ACC112 (cell line): ENCODE measurements around the gene ARMC9.

Experiments used
- H2AFZ ChIP-seq: fragments of 200-600 bp; sonication (generic); one replicate; pipeline ENCODE4 v1.6.0; 2017; ENCODE audit warnings: antibody characterized with exemption, low read length; ENCODE audit not compliant: unreplicated experiment
- H3K27ac ChIP-seq: fragments of 200-600 bp; sonication (generic); 2 replicates; pipeline ENCODE4 v1.5.1; 2014; ENCODE audit warnings: low read depth, mild to moderate bottlenecking, antibody characterized with exemption, low read length, moderate library complexity
- H3K27me3 ChIP-seq: fragments of 200-600 bp; sonication (generic); 2 replicates; pipeline ENCODE4 v1.6.1; 2014; ENCODE audit warnings: mild to moderate bottlenecking, antibody characterized with exemption, low read length, moderate library complexity, mixed read lengths; ENCODE audit not compliant: insufficient read depth
- H3K36me3 ChIP-seq: fragments of 200-600 bp; sonication (generic); 2 replicates; pipeline ENCODE4 v1.6.1; 2016; ENCODE audit warnings: mild to moderate bottlenecking, antibody characterized with exemption, low read length, moderate library complexity, mixed read lengths; ENCODE audit not compliant: insufficient read depth
- H3K4me1 ChIP-seq: fragments of 200-600 bp; sonication (generic); one replicate; pipeline ENCODE4 v1.6.1; 2016; ENCODE audit warnings: low read length, mixed read lengths; ENCODE audit not compliant: insufficient read depth, unreplicated experiment, control insufficient read depth
- H3K4me3 ChIP-seq: fragments of 200-600 bp; sonication (generic); 2 replicates; pipeline ENCODE4 v1.5.1; 2014; ENCODE audit warnings: mild to moderate bottlenecking, low read depth, low read length
- H3K79me2 ChIP-seq: fragments of 200-600 bp; sonication (generic); one replicate; pipeline ENCODE4 v1.6.0; 2016; ENCODE audit warnings: low read length; ENCODE audit not compliant: control insufficient read depth, unreplicated experiment, insufficient read depth

ARMC9 gene

GRCh38 chr2:231183851-231184250 is 14.6 kb upstream of the ARMC9 start:
- no peaks in the 10 kb centered on the region for H3K36me3 ChIP-seq
- no peak overlapping the region for H3K27ac ChIP-seq
- H2AFZ ChIP-seq = no peak overlapping the region
- H3K4me1 ChIP-seq = peaks cover 37% of the 10 kb centered on the region
- no peak overlapping the region for H3K4me3 ChIP-seq
- H3K27me3 ChIP-seq = no peaks in the 10 kb centered on the region
- H3K79me2 ChIP-seq = no peaks in the 10 kb centered on the region

GRCh38 chr2:231184319-231184718 is 14.1 kb upstream of the ARMC9 start:
- H3K36me3 ChIP-seq = no peaks in the 10 kb centered on the region
- no peaks in the 10 kb centered on the region for H3K79me2 ChIP-seq
- H3K27me3 ChIP-seq = no peaks in the 10 kb centered on the region
- no peak overlapping the region for H3K4me3 ChIP-seq
- no peak overlapping the region for H2AFZ ChIP-seq
- H3K27ac ChIP-seq = no peak overlapping the region
- H3K4me1 ChIP-seq = peaks cover 37% of the 10 kb centered on the region

- Histone ChIP-seq H3K4me3 (no peak overlapping the region), H3K36me3 (no peaks in the 10 kb centered on the region), H3K79me2 (no peaks in the 10 kb centered on the region), H3K27ac (no peak overlapping the region), H3K4me1 (peaks cover 34% of the 10 kb centered on the region), H2AFZ (no peak overlapping the region), H3K27me3 (no peaks in the 10 kb centered on the region)
Measured at GRCh38 chr2:231185050-231185725, 13.2 kb upstream of the ARMC9 start.

DNA sequence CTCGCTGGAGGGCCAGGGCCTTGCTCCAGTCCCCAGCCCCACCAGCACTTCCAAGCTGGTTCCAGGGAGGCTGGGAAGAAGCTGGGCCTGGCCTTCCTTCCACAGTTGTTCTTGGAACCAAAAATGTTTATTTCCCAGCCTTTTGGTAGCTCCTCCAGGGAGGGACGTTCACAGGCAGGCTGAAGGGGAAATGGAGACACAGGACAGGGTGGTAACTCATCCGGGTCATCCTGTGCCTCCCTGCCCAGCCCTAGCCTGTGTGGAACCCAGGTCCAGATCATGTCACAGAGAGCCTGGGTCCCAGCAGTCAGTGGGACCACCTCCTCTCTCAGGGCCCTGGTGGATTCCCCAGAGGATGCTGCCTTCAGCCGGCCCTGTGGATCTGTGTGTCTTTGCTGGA is 12.5 kb upstream of the ARMC9 start:
- H2AFZ ChIP-seq = no peak overlapping the region
- H3K4me1 ChIP-seq = peaks cover 37% of the 10 kb centered on the region
- H3K27me3 ChIP-seq = no peaks in the 10 kb centered on the region
- H3K27ac ChIP-seq = no peak overlapping the region
- no peaks in the 10 kb centered on the region for H3K36me3 ChIP-seq
- H3K4me3 ChIP-seq = no peak overlapping the region
- H3K79me2 ChIP-seq = no peaks in the 10 kb centered on the region

DNA sequence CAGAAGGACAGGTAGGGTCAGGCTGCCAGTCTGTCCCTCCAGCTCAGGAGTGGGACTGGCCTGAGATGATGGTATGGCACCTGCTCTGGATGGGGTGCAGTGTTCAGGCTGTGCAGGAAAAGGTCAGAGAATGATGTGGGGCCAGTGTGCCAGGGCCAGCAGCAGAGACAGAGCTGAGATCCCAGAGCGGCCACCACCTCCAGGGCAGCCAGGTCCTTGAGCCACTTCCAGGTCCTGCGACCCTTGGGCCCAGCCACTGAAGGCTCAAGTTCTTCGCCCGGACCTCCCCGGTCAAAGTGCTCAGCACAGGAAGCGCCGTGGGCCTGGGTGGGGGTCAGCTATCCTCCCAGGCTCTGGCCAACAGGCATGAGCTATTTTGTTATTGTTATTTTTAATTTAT is 12.1 kb upstream of the ARMC9 start:
- no peaks in the 10 kb centered on the region for H3K79me2 ChIP-seq
- no peak overlapping the region for H3K4me3 ChIP-seq
- peaks cover 38% of the 10 kb centered on the region for H3K4me1 ChIP-seq
- H2AFZ ChIP-seq = no peak overlapping the region
- H3K36me3 ChIP-seq = no peaks in the 10 kb centered on the region
- no peaks in the 10 kb centered on the region for H3K27me3 ChIP-seq
- no peak overlapping the region for H3K27ac ChIP-seq

- Histone ChIP-seq H3K79me2 (no peaks in the 10 kb centered on the region), H3K36me3 (no peaks in the 10 kb centered on the region), H2AFZ (no peak overlapping the region), H3K27me3 (no peaks in the 10 kb centered on the region), H3K4me1 (peaks cover 35% of the 10 kb centered on the region), H3K27ac (peak overlapping the region; percentile 46), H3K4me3 (no peak overlapping the region)
Measured at GRCh38 chr2:231187736-231188505, 10.5 kb upstream of the ARMC9 start.

GRCh38 chr2:231188506-231189170 is 9.8 kb upstream of the ARMC9 start:
- Histone ChIP-seq H3K36me3 (no peaks in the 10 kb centered on the region), H3K79me2 (no peaks in the 10 kb centered on the region), H3K4me3 (no peak overlapping the region), H3K27me3 (no peaks in the 10 kb centered on the region), H3K27ac (no peak overlapping the region), H3K4me1 (peaks cover 35% of the 10 kb centered on the region), H2AFZ (no peak overlapping the region)

- Histone ChIP-seq H3K27ac (no peak overlapping the region), H2AFZ (no peak overlapping the region), H3K27me3 (no peaks in the 10 kb centered on the region), H3K36me3 (no peaks in the 10 kb centered on the region), H3K4me1 (peaks cover 35% of the 10 kb centered on the region), H3K79me2 (no peaks in the 10 kb centered on the region), H3K4me3 (no peak overlapping the region)
Measured at GRCh38 chr2:231189171-231189530, 9.3 kb upstream of the ARMC9 start.

GRCh38 chr2:231189571-231190495 is 8.6 kb upstream of the ARMC9 start:
- no peaks in the 10 kb centered on the region for H3K36me3 ChIP-seq
- H3K79me2 ChIP-seq = no peaks in the 10 kb centered on the region
- H3K4me3 ChIP-seq = peak overlapping the region; percentile 62
- H2AFZ ChIP-seq = peak overlapping the region; percentile 92
- H3K4me1 ChIP-seq = peaks cover 35% of the 10 kb centered on the region
- no peaks in the 10 kb centered on the region for H3K27me3 ChIP-seq
- peak overlapping the region; percentile 69 for H3K27ac ChIP-seq

DNA sequence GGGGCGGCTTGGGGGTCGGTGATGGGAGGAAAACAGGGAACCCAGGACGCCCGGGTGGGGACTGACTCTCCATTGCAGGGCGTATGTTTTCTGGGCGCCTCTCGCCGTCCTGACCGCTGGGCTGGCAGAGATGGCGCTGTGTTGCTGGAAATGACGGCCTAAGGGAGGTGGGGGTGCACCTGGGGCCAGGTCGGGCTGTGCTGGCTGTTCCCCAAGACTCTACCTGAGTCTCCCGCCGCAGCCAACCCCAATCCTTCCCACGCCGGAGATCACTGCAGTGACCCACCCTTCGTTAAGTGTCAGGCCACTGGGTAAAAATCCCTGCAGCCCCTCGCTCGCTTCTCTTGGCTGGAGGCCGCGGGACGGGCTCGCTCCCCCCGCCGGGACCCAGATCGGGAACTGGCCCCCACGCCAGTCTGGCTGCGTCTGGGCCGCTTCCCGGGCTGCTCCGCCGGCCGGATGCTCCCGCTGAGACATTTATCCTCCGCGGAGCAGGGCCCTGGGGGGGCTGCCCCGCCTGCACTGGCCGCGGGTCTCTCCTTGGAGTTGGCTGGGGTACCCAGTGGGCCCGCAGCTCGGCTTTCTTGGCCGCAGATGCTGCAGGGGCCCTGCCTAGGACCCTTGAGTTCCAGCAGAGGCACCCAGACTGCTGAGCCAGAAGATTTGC is 7.8 kb upstream of the ARMC9 start:
- no peaks in the 10 kb centered on the region for H3K27me3 ChIP-seq
- peak overlapping the region; percentile 69 for H3K27ac ChIP-seq
- H3K36me3 ChIP-seq = no peaks in the 10 kb centered on the region
- peak overlapping the region; percentile 62 for H3K4me3 ChIP-seq
- H3K4me1 ChIP-seq = peaks cover 28% of the 10 kb centered on the region
- H3K79me2 ChIP-seq = no peaks in the 10 kb centered on the region
- H2AFZ ChIP-seq = peak overlapping the region; percentile 92
